Uterus (tissue), 2 donors: ENCODE data around the gene GNG8.

Experiments
- CTCF ChIP-seq, 4 experiments: fragments of 200-600 bp in 2 of 4; fragments of 450-650 bp in 2 of 4; sonication (generic) in 2 of 4; IDR thresholded peaks; one replicate each; pipeline ENCODE4 v1.5.1; 2016 to 2019; ENCODE audit warnings: antibody characterized with exemption in 4 of 4, mild to moderate bottlenecking in 2 of 4, moderate library complexity in 1 of 4
- POLR2A ChIP-seq, 2 donors: fragments of 450-650 bp; IDR thresholded peaks; one replicate each; pipeline ENCODE4 v1.6.1; 2016; ENCODE audit warnings: antibody characterized with exemption in 2 of 2, mild to moderate bottlenecking in 1 of 2, moderate library complexity in 1 of 2

- no peak for TF ChIP-seq POLR2A (IDR thresholded peaks at IDR 0.05)
- no peak for TF ChIP-seq CTCF (IDR thresholded peaks at IDR 0.05)
These were observed 13.3 kb upstream of the GNG8 start for GRCh38 chr19:46648961-46649960.
